RCC 7860 (cell line): ENCODE results near the gene ELAVL4.

ENCODE experiments used
- DNase-seq: peaks from one replicate; pipeline ENCODE4 v3.0.0-alpha.2; 2015; ENCODE audit warnings: low spot score
- FAIRE-seq: peaks from 2 replicates; lab custom pipeline; 2012; peaks lifted over from hg19 to GRCh38; lab: Jason Lieb, UNC

ELAVL4 gene

DNA sequence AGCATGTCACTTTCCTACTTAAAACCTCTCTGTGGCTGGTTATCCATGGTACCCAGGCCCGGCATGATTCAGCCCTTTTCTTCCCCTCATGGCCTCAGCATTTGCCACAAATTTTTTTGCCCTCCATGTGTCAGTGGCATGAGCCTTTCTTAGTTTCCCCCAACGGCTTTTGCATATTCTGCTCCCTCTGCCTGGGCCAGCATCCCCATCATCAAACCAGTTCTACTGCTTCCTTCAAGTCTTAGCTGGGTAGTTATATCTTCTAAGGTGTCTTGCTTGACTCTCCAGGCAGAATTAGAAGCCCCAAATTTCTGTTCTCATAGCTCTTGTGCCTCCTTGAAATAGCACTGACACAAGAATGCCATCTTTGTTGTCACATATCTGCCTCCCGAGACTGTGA is 127.9 kb downstream of the ELAVL4 start:
- FAIRE-seq, result no peak
- no peak for DNase-seq

DNA sequence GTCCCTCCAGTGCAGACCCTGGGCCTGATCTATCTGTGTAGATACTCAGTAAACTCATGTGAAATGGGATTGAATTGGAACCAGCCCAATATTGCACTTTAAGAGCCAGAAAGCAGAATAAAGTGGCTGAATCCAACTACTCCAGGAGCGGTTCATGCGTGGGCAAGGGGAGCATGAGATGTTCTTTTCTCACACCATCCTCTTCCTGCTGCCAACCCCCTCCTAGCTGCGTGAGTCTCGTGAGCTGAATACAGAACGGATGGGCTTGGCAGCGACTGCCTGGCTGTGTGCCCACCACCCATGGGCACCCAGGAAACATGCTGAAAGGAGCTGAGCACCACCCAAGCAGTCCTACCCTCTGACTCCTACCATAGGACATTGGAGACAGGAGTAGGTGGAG is 128.3 kb downstream of the ELAVL4 start:
- DNase-seq (no peak), FAIRE-seq (no peak)

DNA sequence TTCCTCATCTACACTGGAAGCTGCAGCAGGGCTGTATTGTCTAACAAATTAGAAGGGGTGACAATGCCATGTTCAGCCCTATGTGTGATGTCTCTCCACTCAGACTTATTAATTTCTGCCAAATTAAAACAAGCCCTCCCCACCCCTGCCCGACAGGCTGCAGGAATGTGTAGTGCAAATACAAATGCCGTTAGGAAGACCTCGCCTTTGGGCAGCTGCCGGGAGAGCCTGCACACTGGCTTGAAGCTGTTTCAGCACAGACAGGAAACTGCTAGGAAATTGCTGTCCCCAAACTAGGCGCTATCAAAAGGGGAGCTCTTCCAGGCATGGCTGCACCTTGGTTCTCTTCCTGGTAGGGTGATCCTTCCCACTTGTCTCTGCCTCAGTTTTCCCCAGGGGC is 135.2 kb downstream of the ELAVL4 start:
- no peak for FAIRE-seq
- no peak for DNase-seq

DNA sequence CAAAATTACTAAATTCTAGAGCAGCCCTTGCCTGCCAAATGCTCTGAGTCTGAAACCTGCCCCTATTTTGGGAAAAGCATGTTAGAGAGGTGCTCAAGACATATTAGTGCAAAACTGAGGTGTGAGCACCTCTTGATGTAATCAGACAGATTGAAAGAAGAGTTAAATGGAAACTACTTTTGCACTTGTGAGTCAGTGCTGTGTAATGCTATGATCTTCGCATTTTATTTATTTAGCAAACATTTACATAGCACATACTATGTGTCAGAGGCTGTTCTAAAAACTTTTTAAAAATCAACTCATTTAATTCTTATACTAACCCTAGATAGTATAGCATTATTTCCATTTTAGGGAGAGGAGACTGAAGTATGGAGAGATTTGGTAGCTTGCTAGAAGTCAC is 138.1 kb downstream of the ELAVL4 start:
- FAIRE-seq (no peak), DNase-seq (no peak)

DNA sequence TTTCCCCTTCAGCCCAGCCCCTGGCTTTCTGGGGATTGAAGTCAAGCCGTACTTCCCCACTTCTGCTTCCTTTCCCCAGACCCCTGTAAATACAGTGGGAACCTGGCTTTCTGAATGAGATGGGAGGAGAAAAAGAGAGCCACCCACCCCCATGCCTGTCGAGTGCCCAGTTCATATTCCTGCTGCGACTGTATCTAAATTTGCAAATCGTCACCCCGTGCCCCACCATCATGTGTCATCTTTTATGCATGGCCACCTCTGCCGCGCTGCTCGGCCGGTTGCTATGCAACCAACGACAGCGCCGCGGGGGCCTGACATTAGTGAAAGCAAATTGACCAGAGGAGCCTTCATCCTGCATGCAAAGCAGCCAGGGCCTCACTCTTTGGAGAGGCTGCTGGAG is 143.0 kb downstream of the ELAVL4 start:
- DNase-seq (no peak), FAIRE-seq (no peak)

DNA sequence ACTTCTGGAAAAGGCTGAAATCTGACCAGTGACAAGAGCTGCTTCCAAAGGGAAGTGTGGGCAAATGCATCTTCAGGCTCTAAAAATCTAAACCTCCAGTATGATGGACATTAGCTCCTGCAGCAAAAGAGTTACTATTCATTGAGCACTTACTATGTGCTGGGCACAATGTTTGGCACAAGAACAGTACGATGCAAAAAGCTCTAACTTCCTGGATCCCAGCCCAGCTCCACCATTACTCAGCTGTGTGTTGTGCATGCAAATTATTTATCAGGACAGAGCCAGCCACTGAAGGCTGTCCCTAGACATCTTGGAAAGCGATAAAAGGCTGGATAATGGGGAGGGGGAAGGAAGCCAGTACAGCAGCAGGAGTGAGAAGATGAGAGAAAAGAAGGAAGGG is 143.5 kb downstream of the ELAVL4 start:
- no peak for FAIRE-seq
- no peak for DNase-seq
